ENCODE results near the gene ADGRV1. TPM values are rescaled to one million over a fixed set of nuclear protein-coding genes. Genes with fewer than 3 reads are reported as not detected.

Gene ADGRV1
- total and polyA plus RNA-seq, 12 donors: 0.03 to 1.4 (median 0.44) TPM; not detected in 6

DNA sequence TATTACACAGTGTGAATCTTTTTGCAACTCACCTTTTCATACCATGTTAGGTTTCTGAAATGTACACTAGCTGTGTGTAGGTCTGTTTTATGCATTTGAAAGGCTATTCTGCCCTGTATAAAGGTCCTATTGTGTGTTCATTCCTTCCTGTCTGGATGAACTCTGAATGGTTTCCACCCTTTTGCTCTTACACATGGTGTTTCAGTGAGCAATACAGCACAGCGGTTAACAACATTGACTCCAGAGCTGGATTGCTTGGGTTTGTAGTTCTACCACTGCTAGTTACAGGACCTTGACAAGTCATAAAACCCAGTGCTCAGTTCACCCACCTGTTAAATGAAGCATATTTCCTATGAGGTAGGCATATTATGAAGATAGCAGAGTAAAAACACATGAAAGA is 331.6 kb downstream of the ADGRV1 start:
- ATAC-seq: no peak
- no peaks in the 10 kb centered on the region for H3K9me3 ChIP-seq
- H3K27me3 ChIP-seq: no peaks in the 10 kb centered on the region

DNA sequence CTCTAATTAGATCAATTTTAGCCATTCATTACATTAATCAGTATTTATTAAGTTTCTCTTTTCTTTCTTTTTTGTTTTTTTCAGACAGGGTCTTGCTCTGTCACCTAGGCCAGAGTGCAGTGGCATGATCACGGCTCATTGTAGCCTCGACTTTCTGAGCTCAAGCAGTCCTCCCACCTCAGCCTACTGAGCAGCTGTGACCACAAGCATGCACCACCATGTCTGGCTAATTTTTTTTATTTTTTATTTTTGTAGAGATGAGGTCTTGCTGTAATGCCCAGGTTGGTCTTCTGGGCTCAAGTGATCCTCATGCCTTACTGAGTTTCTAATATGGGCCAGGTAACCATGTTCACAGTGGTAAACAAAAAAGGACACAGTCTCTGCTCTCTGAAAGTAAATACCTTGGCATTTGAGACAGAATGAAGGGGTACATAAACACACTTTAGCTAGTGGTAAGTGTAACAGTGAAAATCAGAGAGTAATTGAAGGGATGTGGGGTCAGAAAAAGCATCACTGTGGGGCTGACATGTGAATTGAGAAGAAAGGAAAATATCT is 336.3 kb downstream of the ADGRV1 start:
- no peak overlapping the region for H3K4me3 ChIP-seq
- intact Hi-C loops (cut with DNase I): no loop called here
- no peaks in the 10 kb centered on the region for H3K4me1 ChIP-seq
- TF ChIP-seq CTCF (IDR thresholded peaks at IDR 0.05): no peak
- WGBS, 2 donors: 90 to 94% methylated on average over 2 of the region's 2 CpGs
- no peak overlapping the region for H3K27ac ChIP-seq
- DNase-seq (no peak), ATAC-seq (no peak)
- no peaks in the 10 kb centered on the region for H3K9me3 ChIP-seq
- no peaks in the 10 kb centered on the region for H3K27me3 ChIP-seq
- no peaks in the 10 kb centered on the region for H3K36me3 ChIP-seq

More for the DNA sequence above, 331.6 kb downstream of the ADGRV1 start:
- Histone ChIP-seq H3K4me1 (peaks cover 0 to 13% (median 0%) of the 10 kb centered on the region in 9 donors), H3K36me3 (no peaks in the 10 kb centered on the region), H3K4me3 (no peak overlapping the region), H3K27ac (no peak overlapping the region)
- intact Hi-C loops (cut with DNase I): no loop called here
- no peak for TF ChIP-seq CTCF (IDR thresholded peaks at IDR 0.05)
- WGBS, 2 donors: 95 to 98% methylated on average over 1 of the region's 1 CpG
- no peak for DNase-seq

DNA sequence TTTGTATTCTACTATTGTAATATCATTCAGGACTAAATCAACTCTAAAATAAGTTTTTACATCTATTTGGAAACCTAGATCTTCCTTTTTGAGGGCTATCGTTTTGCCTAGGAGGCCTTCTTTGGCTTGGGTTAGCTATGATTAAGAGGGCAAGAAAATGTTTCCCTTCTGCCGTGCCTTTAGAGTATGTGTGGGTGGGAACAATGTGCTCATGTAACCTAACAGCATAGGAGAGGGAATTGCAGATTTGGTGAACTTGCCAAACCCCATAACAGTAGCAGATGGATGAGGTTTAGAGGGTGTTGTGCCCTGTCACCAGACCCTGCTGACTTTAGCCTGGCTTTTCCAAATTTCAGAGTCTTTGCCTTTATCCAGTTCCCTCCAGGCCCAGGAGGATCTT is 339.0 kb downstream of the ADGRV1 start:
- DNase-seq: no peak
- Histone ChIP-seq H3K27ac (no peak overlapping the region), H3K4me3 (no peak overlapping the region), H3K4me1 (no peaks in the 10 kb centered on the region), H3K27me3 (no peaks in the 10 kb centered on the region), H3K9me3 (no peaks in the 10 kb centered on the region), H3K36me3 (no peaks in the 10 kb centered on the region)
- intact Hi-C loops (cut with DNase I): no loop called here
- ATAC-seq: no peak
- no peak for TF ChIP-seq CTCF (IDR thresholded peaks at IDR 0.05)
- 80 to 92% methylated on average over 2 of the region's 2 CpGs for WGBS, 2 donors

- Histone ChIP-seq H3K27me3 (no peaks in the 10 kb centered on the region), H3K36me3 (no peaks in the 10 kb centered on the region), H3K27ac (no peak overlapping the region), H3K4me1 (no peaks in the 10 kb centered on the region), H3K4me3 (no peak overlapping the region), H3K9me3 (no peaks in the 10 kb centered on the region)
- DNase-seq (no peak), ATAC-seq (no peak)
- intact Hi-C loops (cut with DNase I): no loop called here
- TF ChIP-seq CTCF (IDR thresholded peaks at IDR 0.05): no peak
- 97 to 98% methylated on average over 4 of the region's 4 CpGs for WGBS, 2 donors
Observed at GRCh38 chr5:90898326-90899013, 339.9 kb downstream of the ADGRV1 start.

Data from heart right ventricle (tissue), 16 donors.